Fibroblast of villous mesenchyme (primary cell): ENCODE data around the gene PRAMEF15. TPM values are rescaled to one million over a fixed set of nuclear protein-coding genes. Genes with fewer than 3 reads are reported as not detected.
"Not testable (repeated sequence)": the region's sequence is repeated elsewhere in the genome, so short reads cannot be mapped to it uniquely, and the experiment has no call there.

Experiments used
- DNase-seq: peaks from one replicate; pipeline ENCODE4 v3.0.0-alpha.2; 2010; ENCODE audit warnings: low read depth
- H3K4me3 ChIP-seq: 2 replicates; pipeline ENCODE4 v1.5.1; 2011; ENCODE audit warnings: low read depth, mild to moderate bottlenecking, low read length
- total RNA-seq: library from RNA; depleted of rRNA; stranded (reverse); fragments of >200 nt; gene quantifications from 2 replicates; pipeline ENCODE4 v1.2.3, GENCODE V29; 2012
- TF ChIP-seq, protein P1 (sequence below): IDR thresholded peaks from 2 replicates; pipeline ENCODE4 v1.5.1; 2012; ENCODE audit warnings: low read depth, mild to moderate bottlenecking, low read length; ENCODE audit not compliant: insufficient read depth

PRAMEF15 gene
- total RNA-seq = not detected in 2 replicates

DNA sequence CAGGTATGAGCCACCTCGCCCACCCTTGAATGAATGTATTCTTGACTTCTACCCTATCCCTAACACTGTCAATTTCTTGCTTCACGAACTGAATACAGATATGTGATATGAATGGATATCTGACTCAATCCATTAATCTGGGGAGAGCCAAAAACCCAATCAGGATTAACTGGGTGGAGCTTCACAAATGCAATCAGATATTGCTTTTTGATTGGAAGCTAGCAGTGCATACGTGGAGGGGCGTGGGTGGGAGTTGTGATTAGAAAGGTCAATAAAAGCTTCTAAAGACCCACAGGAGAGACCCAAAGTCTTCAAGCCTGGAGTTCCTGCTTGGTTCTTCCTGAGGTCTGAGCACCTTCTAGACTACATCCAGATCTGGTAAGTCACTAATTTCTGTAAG, at the start of gene PRAMEF15:
TSS of gene PRAMEF15 (plus strand) at position 301 of the 400 bp plus-strand sequence. CDS start 2,827 bp downstream, outside the sequence.
- DNase-seq, H3K4me3 ChIP-seq: not testable (repeated sequence)

DNA sequence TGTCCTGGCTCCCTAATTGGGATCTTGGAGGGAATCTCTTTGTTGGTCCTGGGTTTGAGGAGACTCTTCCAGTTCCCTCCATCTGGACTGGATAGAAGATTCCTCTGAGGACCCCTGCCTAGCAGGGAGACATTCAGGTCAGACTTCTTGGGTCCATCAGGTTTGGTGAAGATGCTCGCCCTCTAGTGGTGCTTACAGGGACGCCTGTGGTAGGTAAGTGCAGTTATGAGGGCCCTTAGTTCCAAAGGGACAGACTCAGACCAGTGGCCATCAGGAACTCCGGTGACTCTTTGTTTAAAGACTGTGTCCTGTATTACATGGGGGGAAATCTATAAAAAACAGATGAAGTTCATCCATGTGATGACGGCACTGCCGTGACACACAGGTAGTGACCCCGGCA, 38.4 kb upstream of the PRAMEF15 start:
- not testable (repeated sequence) for DNase-seq, H3K4me3 ChIP-seq

DNA sequence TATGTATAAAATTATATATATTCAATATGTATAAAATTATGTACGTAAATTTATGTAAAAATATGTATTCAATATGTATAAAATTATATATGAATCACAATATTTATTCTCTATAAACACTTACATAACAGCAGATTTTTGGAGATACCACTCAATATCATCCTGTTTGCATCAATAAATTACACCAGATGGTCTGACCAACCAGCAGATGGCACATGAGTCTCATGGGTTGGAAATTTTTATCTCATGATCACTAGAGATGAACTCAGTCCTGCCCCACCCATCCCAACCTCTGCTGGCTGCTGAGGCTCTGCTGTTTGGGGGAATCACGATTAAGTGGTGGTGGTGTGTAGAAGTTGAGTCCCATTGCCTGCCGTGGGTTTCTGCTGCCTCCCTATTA, 35.8 kb upstream of the PRAMEF15 start:
- not testable (repeated sequence) for DNase-seq, H3K4me3 ChIP-seq

DNA sequence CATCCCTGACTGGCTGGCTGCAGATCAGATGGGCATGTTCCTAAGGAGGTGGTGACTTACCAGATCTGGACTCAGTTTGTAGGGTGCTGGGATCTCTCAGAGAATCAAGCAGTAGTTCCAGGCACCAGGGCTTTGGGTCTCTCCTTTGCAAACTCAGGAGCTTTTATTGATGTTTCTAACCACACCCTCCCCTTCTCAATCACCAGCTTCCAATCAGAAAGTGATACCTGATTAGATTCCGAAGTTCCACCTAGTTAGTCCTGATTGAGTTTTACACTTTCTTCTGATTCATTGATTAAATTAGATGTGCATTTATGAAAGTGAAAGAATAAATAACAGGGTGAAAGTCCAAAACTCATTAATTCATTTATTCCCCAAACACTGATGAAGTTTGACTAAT, 30.3 kb upstream of the PRAMEF15 start, which contains the start of gene PRAMEF8:
TSS of gene PRAMEF8 (minus strand) at position 101 of the 400 bp plus-strand sequence. CDS start 1,046 bp downstream, outside the sequence.
- not testable (repeated sequence) for DNase-seq

DNA sequence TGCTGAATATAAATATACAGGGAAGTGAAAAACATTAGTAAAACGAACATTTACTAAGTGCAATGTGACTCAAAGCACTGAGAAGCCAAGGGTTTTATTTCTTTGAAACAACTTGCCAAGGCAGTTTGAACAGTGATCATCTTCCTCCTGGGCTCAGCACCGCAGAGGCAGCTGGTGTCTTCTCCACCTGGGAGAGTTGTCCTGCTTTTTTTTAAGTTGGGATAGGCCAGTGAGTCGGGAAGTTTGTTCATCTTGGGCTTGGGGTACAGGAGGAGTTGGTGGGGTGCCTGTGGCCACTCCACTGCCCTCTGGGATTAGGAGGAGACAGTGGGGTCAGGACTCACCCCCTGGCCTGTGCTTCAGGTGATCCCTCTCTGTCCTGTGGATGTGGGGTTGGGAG, 26.4 kb upstream of the PRAMEF15 start:
- not testable (repeated sequence) for H3K4me3 ChIP-seq, DNase-seq

More for the DNA sequence above, 30.3 kb upstream of the PRAMEF15 start, which contains the start of gene PRAMEF8:
- not testable (repeated sequence) for H3K4me3 ChIP-seq

DNA sequence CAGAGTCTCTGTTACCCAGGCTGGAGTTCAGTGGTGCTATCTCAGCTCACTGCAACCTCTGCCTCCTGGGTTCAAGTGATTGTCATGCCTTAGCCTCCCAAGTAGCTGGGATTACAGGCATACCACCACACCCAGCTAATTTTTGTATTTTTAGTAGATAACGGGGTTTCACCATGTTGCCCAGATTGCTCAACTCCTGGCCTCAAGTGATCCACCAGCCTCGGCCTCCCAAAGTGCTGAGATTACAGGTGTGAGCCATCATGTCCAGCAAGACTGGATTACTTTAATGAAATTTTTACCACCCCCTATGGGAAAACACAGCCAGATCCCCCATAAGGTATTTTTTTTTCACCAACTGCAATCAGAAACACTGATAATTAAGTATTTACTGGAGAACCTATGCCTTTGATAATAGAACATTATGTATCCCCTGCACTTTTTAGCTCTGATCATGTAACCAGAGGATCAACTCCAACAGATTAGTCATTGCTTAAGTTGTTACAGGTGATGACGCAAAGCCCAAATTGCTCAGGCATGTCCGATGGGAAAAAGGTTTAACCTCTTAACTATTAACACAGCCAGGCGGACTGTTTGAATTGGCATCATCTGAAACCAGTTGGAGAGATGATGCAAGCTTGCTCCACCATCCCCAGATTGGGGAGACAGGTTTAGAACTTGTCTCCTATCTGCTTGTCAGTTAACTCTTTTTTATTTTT, 18.0 kb upstream of the PRAMEF15 start:
- not testable (repeated sequence) for DNase-seq, H3K4me3 ChIP-seq

DNA sequence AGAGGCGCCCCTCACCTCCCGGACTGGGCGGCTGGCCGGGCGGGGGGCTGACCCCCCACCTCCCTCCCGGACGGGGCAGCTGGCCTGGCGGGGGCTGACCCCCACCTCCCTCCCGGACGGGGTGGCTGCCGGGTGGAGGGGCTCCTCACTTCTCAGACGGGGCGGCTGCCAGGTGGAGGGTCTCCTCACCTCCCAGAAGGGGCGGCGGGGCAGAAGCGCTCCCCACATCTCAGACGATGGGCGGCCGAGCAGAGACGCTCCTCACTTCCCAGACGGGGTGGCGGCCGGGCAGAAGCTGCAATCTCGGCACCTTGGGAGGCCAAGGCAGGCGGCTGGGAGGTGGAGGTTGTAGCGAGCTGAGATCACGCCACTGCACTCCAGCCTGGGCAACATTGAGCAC, 16.7 kb upstream of the PRAMEF15 start:
- not testable (repeated sequence) for H3K4me3 ChIP-seq, DNase-seq

DNA sequence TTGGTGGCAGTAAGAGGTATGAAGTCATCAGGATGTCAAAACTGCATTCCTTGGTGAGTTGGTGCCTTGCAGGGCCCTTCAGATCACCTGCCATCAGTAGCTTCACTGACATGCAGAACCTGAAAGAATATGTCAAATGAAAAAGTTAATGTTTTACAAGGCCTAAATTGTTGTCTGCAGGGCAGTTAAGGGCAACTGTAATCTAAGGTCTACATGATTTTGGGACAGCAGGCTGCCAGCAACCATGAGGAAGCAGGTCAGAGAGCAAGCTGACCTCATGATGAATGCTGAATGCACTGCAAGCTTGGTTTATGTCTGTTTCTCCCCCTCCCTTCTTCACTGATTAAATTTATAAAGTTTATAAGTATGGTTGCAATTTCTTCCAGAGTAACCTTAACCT, 13.2 kb upstream of the PRAMEF15 start:
- not testable (repeated sequence) for H3K4me3 ChIP-seq, DNase-seq

DNA sequence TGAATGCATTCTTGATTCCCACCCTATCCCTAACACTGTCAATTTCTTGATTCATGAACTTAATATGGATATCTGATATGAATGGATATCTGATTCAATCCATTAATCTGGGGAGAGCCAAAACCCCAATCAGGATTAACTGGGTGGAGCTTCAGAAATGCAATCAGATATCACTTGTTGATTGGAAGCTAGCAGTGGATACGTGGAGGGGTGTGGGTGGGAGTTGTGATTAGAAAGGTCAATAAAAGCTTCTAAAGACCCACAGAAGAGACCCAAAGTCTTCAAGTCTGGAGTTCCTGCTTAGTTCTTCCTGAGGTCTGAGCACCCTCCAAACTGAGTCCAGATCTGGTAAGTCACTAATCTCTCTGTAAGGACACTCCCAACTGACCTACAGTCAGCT, 12.1 kb upstream of the PRAMEF15 start, which contains the start of gene PRAMEF33:
TSS of gene PRAMEF33 (plus strand) at position 301 of the 400 bp plus-strand sequence. CDS start 2,416 bp downstream, outside the sequence.
- not testable (repeated sequence) for H3K4me3 ChIP-seq, DNase-seq

DNA sequence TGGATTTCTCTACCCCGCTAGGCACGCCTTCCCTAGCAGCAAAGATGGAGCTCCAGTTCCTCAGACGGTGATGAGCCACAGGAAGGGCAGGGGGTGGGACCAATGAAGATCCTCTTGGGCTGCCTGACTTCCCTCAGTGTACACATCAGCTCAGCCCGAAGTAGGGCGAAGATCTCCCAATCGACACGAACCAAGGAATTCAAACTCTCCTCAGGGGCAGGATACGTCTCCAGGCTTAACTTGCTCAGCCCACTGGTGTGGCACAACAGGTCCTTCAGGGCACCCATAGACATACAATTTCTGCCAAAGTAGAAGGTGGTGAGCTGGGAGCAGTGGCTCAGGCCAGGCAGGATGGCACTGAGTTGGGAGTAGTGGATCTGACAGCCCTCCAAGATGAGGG, 27.1 kb downstream of the PRAMEF15 start:
- H3K4me3 ChIP-seq, DNase-seq: not testable (repeated sequence)

DNA sequence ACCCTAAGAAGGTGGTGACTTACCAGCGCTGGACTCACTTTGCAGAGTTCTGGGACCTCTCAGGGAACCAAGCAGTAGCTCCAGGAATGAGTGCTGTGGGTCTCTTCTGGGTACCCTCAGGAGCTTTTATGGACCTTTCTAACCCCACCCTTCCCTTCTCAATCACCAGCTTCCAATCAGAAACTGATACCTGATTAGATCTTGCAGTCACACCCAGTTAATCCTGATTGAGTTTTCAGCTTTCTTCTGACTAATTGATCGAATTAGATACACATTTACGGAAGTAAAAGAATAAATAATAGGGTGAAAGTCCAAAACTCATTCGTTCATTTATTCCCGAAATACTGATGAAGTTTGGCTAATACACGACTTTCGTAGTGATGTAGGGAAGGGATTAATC, 31.7 kb downstream of the PRAMEF15 start, which contains the start of gene PRAMEF14:
TSS of gene PRAMEF14 (minus strand) at position 101 of the 400 bp plus-strand sequence. CDS start 1,820 bp downstream, outside the sequence.
- DNase-seq, H3K4me3 ChIP-seq: not testable (repeated sequence)

DNA sequence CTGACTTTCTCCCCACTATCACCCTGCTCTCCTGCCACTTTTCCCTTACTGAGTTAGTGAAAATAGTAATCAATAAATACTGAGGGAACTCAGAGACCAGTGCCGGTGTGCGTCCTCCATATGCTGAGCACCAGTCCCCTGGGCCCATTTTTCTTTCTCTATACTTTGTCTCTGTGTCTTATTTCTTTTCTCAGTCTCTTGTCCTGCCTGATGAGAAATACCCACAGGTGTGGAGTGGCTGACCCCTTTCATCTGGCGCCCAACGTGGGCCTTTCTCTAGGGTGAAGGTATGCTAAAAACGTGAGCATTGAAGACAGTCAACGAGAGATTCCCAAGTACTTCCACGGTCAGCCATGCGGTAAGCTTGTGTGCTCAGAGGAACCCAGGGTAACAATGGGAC, 38.1 kb downstream of the PRAMEF15 start:
- DNase-seq, H3K4me3 ChIP-seq: not testable (repeated sequence)

DNA sequence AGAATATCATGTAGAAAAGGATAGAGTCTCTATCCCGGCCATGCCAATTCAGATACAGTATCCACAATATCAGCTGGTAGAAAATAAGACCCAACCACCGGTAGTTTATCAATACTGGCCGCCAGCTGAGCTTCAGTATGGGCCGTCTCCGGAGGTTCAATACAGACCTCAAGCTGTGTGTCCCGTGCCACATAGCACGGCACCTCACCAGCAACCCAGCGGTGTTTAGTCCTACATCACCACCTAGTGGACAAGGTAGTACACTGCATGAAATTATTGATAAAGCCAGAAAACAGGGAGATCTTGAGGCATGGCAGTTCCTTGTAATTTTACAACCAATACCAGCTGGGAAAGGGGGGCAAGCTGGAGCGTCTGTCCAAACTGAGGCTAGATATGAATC, 39.1 kb downstream of the PRAMEF15 start:
- not testable (repeated sequence) for H3K4me3 ChIP-seq, DNase-seq

DNA sequence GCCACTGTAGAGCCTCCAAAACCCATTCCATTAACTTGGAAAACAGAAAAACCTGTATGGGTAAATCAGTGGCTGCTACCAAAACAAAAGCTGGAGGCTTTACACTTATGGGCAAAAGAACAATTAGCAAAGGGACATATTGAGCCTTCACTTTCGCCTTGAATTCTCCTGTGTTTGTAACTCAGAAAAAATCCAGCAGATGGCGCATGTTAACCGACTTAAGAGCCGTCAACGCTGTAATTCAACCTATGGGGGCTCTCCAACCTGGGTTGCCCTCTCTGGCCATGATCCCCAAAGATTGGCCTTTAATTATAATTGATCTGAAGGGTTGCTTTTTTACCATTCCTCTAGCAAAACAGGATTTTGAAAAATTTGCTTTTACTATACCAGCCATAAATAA, 41.4 kb downstream of the PRAMEF15 start:
- TF ChIP-seq, protein P1, sequence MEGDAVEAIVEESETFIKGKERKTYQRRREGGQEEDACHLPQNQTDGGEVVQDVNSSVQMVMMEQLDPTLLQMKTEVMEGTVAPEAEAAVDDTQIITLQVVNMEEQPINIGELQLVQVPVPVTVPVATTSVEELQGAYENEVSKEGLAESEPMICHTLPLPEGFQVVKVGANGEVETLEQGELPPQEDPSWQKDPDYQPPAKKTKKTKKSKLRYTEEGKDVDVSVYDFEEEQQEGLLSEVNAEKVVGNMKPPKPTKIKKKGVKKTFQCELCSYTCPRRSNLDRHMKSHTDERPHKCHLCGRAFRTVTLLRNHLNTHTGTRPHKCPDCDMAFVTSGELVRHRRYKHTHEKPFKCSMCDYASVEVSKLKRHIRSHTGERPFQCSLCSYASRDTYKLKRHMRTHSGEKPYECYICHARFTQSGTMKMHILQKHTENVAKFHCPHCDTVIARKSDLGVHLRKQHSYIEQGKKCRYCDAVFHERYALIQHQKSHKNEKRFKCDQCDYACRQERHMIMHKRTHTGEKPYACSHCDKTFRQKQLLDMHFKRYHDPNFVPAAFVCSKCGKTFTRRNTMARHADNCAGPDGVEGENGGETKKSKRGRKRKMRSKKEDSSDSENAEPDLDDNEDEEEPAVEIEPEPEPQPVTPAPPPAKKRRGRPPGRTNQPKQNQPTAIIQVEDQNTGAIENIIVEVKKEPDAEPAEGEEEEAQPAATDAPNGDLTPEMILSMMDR = peak; percentile 49
- H3K4me3 ChIP-seq = not testable (repeated sequence)
- DNase-seq = peak; percentile 63

DNA sequence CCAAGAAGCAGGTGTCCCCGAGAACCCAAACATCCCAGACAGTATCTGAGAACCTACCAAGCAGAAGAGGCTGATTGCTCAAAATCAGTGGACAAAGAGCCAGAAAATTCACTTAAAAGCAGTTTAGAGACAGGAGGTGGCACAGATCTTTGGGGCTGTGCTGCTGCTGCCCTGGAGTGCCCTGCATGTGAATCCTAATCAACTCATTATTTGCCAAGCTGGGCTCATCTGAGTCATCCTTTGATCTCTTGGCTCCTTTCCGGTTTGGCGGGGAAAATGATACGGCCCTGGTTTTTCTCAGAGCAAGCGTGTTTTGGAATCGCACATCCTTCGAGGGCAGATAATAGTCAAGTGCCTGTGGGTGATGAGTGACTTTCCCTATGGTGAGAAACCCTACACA, 47.0 kb downstream of the PRAMEF15 start:
- H3K4me3 ChIP-seq, DNase-seq: not testable (repeated sequence)

DNA sequence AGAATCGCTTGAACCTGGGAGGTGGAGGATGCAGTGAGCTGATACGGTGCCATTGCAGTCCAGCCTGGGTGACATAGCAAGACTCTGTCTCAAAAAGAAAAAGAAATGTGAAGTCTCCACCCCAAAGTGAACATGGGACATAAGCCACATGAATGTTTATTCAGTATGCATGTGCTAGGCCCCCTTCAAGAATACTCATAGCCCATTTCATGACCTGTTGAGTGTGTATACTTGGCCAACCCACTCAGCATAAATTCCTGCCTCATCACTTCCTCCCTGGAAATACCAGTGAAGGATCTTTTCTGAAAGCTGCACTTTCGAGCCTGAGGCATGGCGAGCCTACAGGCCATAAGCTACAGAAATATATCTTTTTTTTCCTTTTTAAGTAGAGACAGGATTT, 49.5 kb downstream of the PRAMEF15 start:
- not testable (repeated sequence) for H3K4me3 ChIP-seq, DNase-seq

DNA sequence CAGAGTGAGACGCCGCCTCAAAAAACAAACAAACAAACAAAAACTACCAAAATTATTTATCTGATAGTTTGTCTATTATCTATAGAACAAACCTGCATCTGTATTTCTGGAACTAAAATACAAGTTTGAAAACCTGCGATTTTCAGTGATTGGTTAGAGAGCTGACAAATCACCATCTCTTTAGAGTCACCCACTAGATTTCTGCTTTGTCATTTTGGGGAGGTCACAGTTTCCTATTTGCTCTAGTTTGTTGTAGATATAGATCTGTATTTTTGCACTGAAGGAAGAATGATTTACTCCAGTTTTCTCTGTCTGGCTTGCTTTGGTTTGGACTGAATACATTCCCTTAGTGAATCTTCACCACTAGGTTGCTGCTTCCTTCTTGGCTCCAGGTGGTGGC, 51.2 kb downstream of the PRAMEF15 start:
- DNase-seq, H3K4me3 ChIP-seq: not testable (repeated sequence)

DNA sequence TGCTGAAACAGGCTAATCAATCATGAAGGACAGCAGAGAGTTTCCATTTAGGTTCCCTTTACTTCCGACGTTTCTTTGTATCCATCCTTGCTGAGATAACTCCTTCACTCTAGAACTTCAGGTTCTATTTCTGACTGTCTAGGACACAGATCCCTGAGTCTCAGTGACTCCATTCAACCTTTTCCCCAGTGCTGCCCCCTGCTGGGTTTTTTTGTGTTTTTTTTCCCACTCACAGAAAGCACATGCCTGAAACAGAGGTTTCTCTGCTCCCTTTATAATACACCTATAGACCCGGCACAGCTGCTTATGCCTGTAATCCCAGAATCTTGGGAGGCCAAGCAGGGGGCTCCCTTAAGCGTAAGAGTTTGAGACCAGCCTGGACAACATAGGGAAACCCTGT, 53.2 kb downstream of the PRAMEF15 start:
- not testable (repeated sequence) for DNase-seq, H3K4me3 ChIP-seq
